GM12875 (cell line): ENCODE data around the gene DEFB113.
"Not testable (repeated sequence)": the region's sequence is repeated elsewhere in the genome, so short reads cannot be mapped to it uniquely, and the experiment has no call there.

Source experiments
- H3K4me3 ChIP-seq: one replicate; pipeline ENCODE4 v1.5.1; 2011; ENCODE audit warnings: low read depth, low read length, control low read depth
- CTCF ChIP-seq: IDR thresholded peaks from 2 replicates; pipeline ENCODE4 v1.5.1; 2011; ENCODE audit warnings: low read depth, mild to moderate bottlenecking, control low read depth, inconsistent platforms, low read length, moderate library complexity, borderline replicate concordance; ENCODE audit not compliant: insufficient read depth

The DEFB113 gene

GRCh38 chr6:49958180-49958579 is 11.2 kb downstream of the DEFB113 start:
- H3K4me3 ChIP-seq, result no peak overlapping the region
- TF ChIP-seq CTCF, result no peak

- no peak for TF ChIP-seq CTCF
- H3K4me3 ChIP-seq, result no peak overlapping the region
These were observed 13.6 kb downstream of the DEFB113 start for GRCh38 chr6:49955847-49956246.

GRCh38 chr6:49951926-49952325 is 17.5 kb downstream of the DEFB113 start:
- no peak overlapping the region for H3K4me3 ChIP-seq
- TF ChIP-seq CTCF, result no peak

GRCh38 chr6:49950415-49950751 is 19.0 kb downstream of the DEFB113 start:
- no peak for TF ChIP-seq CTCF
- no peak overlapping the region for H3K4me3 ChIP-seq

GRCh38 chr6:49949062-49949461 is 20.4 kb downstream of the DEFB113 start:
- no peak overlapping the region for H3K4me3 ChIP-seq
- no peak for TF ChIP-seq CTCF

GRCh38 chr6:49946835-49947234 is 22.6 kb downstream of the DEFB113 start:
- H3K4me3 ChIP-seq, result no peak overlapping the region
- no peak for TF ChIP-seq CTCF

GRCh38 chr6:49944068-49944467 is 25.4 kb downstream of the DEFB113 start:
- H3K4me3 ChIP-seq, result not testable (repeated sequence)

GRCh38 chr6:49939993-49940498 is 29.4 kb downstream of the DEFB113 start:
- TF ChIP-seq CTCF, result no peak
- H3K4me3 ChIP-seq, result no peak overlapping the region
